HG02943 (cell line): ENCODE measurements around the gene KNL1.

Source experiments
- ATAC-seq: cut with Tn5 transposase; IDR thresholded peaks from one replicate; pipeline ENCODE4 v1.9.1; 2021; ENCODE audit warnings: mild to moderate bottlenecking, low read depth, moderate library complexity; ENCODE audit not compliant: unreplicated experiment

The KNL1 gene

DNA sequence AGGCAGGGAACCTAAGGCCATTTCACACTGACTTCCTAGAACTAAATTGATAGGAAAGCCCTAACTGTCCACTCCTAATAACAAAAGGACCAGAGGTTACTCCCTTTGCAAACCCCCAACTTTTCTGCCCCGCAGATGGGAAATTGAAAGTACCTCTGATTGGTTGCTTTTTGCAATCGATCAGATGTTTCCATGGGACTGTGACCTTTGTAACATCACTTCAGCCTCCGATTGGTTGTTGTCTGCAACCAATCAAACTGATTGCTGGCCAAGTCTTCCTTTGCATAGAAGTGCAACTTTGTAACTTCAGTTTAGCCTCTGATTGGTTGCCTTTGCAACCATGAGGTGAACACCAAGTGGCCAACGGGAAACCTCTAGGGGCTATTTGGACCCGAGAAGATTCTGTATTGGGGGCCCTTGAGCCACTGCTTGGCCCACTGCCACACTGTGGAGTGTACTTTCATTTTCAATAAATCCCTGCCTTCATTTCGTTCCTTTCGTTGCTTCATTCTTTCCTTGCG, 11.3 kb upstream of the KNL1 start:
- no peak for ATAC-seq

DNA sequence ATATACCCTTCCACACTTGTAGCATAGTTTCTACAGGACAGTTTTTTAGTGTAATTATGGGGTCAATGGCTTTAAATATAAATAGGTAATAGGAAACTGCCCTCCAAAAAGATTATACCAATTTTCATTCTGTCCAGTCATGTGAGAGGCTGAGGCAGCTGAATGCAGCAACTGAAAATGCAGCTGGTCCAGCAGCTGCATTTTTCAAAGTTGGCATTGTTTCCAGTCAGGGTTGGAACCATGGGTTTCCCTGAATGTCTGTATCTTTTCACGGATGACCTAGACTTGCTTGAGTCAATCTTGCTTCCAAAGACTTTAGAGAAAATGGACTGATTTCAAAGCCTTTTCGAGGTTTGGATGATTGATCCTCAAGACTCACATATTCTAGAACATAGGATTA, 9.9 kb upstream of the KNL1 start:
- no peak for ATAC-seq

DNA sequence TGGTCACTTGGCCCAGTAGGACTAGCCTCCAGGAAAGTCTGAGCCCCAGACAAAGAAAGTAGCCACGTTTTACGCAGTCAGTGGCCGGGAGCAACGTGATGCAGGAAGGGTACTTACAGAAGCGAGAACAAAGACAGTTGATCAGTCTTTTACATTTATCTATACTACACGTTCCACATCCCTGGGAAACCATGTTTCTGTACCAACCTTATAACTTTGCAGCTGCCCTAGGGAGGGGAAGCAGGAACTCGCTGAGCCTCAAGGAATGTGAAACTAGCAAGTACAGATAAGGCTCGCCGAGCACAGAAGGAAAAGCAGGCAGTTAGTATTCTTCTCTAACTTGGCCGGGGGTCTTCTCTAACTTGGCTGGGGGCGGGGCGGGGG, 3.4 kb upstream of the KNL1 start:
- ATAC-seq = no peak

DNA sequence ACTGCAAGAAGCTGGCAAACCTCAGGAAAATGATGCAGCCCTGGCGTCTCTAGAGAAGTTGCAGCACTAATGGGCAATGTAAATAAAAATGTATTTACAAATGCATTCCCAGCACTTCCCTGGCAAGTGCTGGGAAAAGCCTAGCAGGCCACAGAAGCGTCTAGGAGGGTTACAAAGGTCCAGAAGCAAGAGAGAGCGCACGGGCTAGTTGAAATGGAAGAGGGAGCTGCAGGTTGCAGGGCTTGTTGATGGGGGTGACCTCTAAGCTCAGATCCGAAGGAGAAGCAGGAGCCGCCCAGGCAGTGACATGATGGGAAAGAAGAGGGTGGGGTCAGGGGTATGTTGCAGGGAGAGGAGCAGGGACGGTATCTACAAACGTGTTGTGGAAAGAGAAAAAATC, 2.7 kb upstream of the KNL1 start:
- no peak for ATAC-seq

DNA sequence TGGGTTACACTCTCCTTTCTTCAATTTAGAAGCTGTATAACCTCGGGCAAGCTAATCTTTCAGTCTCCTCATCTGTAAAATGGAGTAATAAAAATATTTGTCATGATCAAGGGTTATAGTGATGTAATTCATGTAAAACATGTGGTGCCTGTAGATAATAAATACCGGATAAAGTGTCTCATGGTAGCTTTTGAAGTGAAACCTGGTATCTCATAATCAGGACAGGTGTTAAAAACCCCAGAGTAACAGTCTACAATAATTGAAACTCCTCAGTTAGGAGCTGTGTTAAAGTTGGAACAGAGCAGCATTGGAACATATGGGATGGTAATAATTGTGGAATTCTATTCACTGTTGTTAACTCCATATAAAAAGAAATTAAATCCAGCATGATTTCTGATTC, 884 bp upstream of the KNL1 start:
- no peak for ATAC-seq

DNA sequence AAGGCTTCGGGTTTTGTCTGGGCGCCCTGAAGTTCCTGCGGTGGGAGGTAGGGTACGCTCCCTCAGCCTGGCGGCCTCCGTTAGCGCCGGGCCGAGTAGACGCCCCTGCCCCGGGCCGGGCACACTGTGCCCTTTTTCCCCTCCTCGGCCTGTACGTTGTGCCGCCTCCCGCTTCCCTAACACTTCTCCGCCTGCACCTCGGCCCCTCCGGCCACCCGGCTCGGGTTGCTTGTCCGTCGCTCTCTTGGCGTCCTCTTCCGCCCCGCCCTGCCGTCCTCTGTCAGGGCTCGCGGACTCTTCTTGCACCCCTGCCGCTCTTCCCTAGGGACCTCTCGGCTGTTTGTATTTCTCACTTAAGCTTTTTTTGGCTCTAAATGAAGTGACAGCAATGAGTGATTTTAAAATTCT, 384 bp downstream of the KNL1 start:
- peak; percentile 40 for ATAC-seq

DNA sequence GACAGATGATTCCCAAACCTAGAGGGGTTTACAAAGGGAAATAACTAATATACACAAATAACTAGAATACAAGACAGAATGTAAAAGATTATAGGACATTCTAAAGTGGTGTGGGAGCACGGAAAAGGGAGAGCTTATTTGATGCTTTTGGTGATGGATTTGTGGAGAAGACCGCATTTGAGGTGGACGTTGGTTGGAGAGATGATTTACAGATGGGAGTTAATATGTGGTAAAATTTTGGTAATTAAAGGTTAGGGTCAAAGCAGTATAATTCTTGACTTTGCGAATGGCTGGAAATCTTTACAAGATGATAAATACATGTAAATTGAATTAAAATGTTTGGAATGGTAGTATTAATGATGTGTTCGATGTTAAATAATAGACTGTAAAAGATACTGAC, 1.2 kb downstream of the KNL1 start:
- no peak for ATAC-seq

DNA sequence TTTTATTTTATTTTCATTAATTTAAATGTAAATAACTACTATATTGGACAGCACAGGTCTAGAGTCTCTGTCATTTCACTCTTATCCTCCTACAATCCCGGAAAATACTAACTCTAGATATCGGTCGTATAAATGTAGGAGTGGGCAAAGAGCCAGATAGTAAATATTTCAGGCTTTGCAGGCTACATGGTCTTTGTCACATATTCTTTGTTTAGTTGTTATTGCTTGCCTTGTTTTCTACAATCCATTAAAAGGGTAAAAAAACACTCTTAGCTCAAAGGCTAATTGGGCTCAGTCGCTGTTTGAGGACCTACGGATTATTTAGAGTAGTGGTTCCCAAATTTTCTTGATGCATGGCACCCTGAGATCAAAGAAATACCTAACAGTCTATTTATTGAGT, 1.7 kb downstream of the KNL1 start:
- ATAC-seq = no peak

DNA sequence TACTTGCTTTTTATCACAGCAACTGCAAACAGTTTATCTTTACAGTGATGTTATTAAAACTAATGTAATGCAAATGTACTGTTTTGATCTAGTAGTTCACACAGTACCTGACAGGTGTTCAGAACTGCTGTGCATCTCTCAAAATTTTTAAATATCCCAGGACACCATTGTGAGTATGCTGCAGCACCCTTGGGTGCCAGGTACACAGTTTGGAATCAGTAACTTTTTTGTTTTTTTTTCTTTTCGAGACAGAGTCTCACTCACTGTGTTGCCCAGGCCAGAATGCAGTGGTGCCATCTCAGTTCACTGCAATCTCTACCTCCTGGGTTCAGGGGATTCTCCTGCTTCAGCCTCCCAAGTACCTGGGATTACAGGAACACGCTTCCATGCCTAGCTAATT, 3.0 kb downstream of the KNL1 start:
- ATAC-seq = no peak

DNA sequence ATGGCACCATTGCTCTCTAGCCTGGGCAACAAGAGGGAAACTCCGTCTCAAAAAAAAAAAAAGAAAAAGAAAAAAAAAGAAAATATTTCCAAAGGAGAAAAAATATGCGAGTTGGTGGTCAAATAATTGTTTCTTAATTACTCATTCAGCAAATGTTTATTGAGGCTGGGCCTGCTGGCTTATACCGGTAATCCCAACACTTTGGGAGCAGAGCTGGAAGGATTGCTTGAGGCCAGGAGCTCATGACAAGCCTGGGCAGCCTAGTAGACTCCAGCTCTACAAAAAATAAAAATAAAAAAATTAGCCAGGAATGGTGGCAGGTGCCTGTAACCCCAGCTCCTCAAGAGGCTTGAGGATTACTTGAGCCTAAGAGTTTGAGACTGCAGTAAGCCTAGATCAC, 4.1 kb downstream of the KNL1 start:
- ATAC-seq = no peak

DNA sequence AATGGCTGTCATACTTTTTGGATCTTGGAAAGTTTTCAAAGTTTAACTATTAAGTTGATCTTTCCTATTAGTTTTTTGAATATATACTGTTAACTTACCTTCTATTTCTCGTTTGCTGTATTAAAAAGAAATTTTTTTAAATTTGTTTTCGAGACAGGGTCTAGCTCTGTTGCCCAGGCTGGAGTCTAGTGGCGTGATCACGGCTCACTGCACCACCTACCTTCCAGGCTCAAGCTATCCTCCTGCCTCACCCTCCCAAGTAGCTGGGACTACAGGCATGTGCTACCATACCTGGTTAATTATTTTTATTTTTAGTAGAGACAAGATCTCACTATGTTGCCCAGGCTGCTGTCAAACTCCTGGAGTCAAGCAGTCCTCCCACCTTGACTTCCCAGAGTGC, 4.6 kb downstream of the KNL1 start:
- ATAC-seq = no peak

DNA sequence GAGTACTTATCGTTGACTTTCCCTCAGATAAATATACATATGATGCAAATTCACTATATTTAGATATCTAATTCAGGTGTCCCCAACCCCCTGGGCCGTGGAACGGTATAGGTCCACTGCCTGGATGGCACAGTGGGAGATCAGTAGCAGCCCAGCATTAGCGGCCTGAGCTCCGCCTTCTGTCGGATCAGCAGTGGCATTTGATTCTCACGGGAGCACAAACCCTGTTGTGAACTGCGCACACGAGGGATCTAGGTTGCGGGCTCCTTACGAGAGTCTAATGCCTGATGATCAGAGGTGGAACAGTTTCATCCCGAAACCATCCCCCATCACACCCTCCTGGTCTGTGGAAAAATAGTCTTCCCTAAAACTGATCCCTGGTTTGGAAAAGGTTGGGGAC, 6.9 kb downstream of the KNL1 start:
- ATAC-seq = no peak

DNA sequence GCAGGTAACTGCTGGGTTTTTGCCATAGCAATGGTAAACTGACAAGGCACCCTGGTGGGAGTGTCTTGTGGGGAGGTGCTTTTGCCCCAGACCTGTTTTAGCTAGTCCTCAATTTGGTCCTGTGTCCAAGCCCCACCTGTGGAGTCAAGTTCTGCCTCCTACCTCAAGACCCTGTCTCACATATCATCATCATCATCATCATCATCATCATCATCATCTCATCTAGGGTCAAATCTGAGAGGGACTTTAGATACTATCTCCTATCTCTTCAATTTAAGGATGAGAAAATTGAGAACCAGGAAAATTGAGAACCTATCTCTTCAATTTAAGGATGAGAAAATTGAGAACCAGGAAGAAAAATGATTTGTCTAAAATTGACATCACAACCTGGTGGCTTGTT, 9.9 kb downstream of the KNL1 start:
- no peak for ATAC-seq

DNA sequence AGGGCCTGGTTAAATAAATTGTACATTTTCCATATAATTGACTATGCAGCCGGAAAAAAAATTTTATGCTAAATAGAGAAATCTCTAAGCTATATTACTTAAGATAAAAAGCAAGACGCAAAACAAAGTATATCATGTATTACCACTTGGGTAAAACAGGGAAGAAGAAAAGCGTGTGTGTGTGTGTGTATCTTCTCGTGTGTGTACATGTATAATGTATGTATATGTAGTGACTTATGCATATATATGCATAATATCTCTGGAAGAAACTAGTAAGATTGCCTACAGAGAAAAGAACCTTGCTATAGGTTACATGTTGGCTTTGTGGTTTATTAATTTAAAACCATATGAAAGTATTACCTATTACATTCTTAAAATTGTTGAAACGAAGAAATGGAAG, 19.0 kb downstream of the KNL1 start:
- ATAC-seq = no peak

DNA sequence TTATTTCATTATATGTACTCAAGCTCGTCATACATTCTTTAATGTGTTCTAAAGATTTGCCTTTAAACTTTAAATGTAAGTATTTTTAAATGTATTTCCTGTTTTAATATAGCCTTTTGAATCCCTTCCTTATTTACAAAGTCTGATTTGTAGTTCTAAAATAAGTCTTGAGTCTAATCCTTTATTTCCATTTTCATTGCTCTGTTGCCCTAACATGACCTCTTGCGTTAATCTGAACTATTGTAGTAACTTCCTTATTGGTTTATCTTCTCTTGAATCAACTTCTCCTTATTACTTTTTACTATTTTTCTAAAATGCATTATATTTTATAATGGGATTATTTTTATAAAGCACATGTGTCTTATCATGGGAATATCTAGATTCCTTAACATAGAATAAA, 24.0 kb downstream of the KNL1 start:
- no peak for ATAC-seq

DNA sequence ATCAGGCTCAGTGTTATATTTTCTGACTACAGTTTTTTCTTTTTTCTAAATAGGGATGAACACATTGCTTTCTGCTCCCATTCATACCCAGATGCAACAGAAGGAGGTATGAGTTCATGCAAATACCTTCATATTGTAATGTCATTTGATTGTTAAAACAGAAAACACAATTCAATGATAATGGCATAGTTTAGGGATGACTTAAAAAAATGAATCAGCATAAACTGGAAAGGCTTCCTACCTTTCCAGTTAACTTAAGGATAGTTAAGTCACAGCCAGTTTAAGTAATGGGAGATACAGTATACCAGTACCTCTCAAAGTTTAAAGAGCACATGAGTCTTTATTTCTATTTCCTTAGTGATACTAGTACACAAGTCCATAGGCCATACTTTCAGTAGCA, 24.9 kb downstream of the KNL1 start:
- ATAC-seq = no peak

DNA sequence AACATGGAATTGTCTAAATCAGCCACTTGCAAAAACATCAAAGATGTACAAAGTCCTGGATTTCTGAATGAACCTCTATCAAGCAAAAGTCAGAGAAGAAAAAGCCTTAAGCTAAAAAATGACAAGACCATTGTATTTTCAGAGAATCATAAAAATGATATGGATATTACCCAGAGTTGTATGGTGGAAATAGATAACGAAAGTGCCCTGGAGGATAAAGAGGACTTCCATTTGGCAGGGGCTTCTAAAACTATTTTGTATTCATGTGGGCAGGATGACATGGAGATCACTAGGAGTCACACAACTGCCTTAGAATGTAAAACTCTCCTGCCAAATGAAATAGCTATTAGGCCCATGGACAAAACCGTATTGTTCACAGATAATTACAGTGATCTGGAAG, 29.3 kb downstream of the KNL1 start:
- ATAC-seq = no peak

DNA sequence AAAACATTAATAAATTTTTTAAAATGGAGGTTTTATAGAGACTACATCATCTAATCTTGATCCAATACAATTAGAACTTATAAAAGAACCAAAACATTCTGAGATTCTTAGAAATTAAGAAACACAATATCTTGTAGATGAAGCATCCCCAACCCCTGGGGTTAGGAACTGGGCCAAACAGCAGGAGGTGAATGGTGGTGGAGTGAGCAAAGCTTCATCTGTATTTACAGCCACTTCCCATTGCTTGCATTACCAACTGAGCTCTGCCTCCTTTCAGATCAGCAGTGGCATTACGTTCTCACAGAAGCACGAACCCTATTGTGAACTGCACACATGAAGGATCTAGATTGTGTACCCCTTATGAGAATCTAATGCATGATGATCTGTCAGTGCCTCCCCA, 36.3 kb downstream of the KNL1 start:
- ATAC-seq = no peak

DNA sequence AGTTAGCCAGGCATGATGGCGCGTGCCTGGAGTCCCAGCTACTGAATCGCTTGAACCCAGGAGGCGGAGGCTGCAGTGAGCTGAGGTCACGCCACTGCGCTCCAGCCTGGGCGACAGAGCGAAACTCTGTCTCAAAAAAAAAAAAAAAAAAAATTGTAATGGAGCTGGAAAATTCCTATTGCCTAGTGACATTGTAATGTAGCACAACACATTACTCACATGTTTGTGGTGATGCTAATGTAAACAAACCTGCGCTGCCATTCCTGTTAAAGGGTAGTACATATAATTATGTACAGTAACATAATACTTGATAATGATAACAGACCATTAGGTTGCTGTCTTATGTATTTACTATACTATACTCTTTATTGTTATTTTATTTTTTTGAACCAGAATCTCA, 39.1 kb downstream of the KNL1 start:
- no peak for ATAC-seq

DNA sequence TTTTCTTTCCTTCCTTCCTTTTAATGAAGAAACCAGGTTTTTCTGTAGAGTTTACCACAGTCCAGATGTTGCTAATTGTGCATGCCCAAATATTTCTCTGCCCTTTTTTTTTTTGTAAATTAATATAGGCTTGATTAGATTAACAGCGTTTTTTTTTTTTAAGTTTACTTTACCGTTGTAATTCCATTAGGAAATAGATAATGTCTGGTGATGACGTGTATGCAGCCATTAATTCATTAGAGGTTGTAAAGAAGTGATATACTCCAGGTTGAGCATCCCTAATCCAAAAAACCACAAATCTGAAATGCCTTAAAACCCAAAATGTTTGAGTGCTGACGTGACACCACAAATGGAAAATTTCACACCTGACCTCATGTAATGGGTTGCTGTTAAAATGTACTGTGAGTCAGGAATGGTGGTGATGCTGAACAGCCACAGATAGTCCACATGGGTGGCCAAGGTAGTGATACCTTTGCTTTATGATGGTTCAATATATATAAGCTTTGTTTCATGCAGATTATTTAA, 43.2 kb downstream of the KNL1 start:
- ATAC-seq = no peak

DNA sequence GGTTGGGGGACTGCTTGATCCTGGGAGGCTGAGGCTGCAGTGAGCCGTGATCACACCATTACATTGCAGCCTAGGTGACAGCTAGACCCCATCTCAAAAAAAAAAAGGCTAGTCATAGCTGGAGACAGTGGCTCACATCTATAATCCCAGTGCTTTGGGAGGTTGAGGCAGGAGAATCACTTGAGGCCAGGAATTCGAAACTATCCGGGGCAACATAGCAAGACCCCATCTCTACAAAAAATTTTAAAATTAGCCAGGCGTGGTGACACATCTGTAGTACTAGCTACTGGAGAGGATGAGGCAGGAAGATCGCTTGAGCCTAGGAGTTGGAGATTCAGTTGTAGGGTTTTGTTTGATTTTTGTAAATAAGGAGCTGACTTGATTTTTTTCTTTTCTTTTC, 45.6 kb downstream of the KNL1 start:
- ATAC-seq = no peak

DNA sequence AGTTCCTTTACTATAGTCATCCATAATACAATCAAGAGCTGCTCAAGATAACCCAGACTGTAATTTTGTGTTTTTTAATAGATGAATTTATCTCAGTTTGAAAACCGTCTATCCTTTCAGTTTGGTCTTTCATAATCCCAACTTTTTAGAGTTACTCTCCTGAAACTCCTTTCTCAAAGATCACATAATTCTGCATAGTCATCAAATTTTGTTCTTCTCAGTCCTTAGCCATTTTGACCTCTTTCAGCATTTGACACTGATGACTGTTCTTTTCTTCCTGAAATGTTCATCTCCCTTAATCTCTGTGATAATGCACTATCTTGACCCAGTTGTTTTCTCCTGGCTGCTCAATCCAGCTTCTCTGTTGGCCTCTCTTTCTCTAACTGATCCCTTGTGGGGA, 53.5 kb downstream of the KNL1 start:
- ATAC-seq = no peak

DNA sequence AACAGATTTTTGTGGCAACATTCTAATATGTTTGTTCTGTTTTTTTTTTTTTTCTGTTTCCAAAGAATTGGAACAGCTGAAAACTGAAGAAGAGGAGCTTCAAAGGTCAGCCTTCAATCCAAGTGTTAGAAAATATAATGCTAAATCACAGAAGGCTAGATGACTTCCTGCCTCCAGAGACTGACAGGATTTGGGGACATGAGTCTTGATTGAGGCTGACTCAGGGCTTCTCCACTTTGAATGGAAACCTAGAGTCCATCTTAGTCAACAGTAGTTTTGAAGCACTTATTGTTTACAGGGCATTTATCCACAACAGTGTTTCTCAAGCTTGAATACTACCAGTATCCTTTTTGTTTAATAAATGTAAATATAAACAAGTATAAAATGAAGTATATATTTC, 56.4 kb downstream of the KNL1 start:
- no peak for ATAC-seq
